ENCODE measurements around the gene RUFY4.

RUFY4 gene

DNA sequence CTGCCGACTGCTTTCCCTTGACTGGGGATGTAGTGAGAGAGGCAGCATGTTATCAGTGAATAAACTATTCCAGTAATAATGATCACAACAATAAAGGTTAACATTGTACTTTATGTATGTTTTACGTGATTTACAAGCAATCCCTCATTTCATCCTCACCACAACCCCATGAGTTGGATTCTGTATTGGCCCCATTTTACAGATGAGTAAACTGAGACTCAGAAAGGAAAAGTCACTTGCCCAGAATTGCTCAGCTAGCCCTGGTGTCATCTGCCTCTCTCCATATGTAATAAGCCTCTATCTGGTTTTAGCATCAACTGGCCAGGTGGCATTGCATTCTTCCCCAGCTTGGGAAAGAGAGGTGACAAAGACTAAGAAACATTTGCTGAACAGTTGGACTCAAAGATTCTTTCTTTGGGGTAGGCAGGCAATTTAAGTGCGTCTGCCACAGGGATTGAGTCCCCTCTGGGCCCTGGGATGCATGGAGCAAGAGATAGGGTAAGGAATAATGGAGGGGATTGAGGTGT lies 58.9 kb downstream of the RUFY4 start:
- DNase-seq (ENCODE audit: low read depth, low spot score), result no peak
- H3K9me3 ChIP-seq (ENCODE audit: control insufficient read depth, insufficient read depth, low read length), result no peaks in the 10 kb centered on the region
- H3K27ac ChIP-seq (ENCODE audit: low read length), result no peak overlapping the region
- H3K4me1 ChIP-seq (ENCODE audit: control insufficient read depth, insufficient read depth, low read length), result no peaks in the 10 kb centered on the region
- WGBS (ENCODE audit: insufficient coverage, insufficient read length), result no CpG with 5 or more reads among the region's 3 CpGs
- no peaks in the 10 kb centered on the region for H3K36me3 ChIP-seq (ENCODE audit: control insufficient read depth, insufficient read depth, low read length)
- no peak overlapping the region for H3K4me3 ChIP-seq (ENCODE audit: low read length)
- no peaks in the 10 kb centered on the region for H3K27me3 ChIP-seq (ENCODE audit: control insufficient read depth, insufficient read depth, low read length)

DNA sequence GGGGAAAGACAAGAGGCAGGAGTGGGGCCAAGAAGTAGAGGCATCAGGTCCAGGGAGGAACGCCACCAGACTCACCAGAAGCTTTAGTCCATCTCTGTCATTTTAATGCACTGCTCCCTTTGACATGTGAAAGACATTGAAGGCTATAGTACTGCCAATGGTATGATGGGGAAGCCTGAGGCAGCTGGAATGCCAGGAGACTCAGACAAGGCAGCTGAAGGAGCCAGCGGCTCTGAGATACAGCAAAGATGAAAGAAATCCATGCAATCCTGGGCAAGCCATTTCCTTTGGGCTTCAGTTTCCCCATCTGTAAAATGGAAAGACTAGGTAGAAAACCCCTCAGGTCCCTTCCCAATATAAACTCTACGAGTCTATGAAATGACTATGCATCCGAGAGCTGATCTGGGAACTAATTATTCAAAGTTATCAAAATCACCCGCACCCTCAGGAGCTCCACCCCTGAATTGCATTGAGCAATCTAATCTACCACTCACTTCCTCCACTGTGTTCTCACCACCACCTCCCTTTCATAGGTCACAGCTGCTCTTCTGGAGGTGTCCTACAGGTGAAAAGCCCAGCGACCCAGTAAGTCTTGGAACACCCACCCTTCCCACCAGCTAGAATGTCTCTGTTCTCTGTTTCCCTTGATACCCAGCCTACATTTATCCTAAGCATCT lies 59.9 kb downstream of the RUFY4 start:
- Histone ChIP-seq H3K27me3 (ENCODE audit: control insufficient read depth, insufficient read depth, low read length) (no peaks in the 10 kb centered on the region), H3K9me3 (ENCODE audit: control insufficient read depth, insufficient read depth, low read length) (no peaks in the 10 kb centered on the region), H3K4me1 (ENCODE audit: control insufficient read depth, insufficient read depth, low read length) (no peaks in the 10 kb centered on the region), H3K36me3 (ENCODE audit: control insufficient read depth, insufficient read depth, low read length) (no peaks in the 10 kb centered on the region), H3K27ac (ENCODE audit: low read length) (no peak overlapping the region), H3K4me3 (ENCODE audit: low read length) (no peak overlapping the region)
- no CpG with 5 or more reads among the region's 6 CpGs for WGBS (ENCODE audit: insufficient coverage, insufficient read length)
- DNase-seq (ENCODE audit: low read depth, low spot score), result no peak

DNA sequence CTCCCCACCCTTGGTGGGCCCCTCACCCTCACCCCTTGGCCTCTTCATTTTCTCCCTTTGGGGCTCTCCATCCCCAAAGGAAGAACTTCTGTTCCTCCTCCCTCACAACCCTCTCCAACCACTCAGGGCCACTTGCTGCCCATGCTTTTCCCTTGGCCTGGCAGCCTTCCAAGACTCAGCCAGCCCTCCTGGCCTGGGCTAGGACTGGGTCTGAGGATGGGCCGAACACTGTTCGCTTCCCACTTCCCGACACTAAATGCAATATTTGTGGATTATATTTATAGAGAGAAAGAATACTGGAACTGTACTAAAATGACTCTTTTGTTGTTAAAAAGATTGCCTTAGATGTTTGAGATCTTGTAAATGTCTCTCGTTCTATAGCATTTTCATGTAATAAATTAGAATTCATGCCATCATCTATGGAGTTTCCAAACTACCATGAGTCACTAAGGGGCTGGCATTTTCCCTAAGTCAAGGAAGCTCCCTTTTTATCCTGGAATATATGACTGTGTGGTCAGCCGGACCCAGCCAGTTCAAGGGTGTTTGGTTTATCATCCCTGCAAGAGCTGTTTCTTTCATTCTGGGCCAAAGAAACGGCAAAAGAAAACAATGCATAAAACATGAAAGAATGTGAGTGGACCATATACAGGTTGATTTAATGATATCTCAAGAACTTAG lies 60.5 kb downstream of the RUFY4 start:
- H3K4me1 ChIP-seq (ENCODE audit: control insufficient read depth, insufficient read depth, low read length), result no peaks in the 10 kb centered on the region
- H3K36me3 ChIP-seq (ENCODE audit: control insufficient read depth, insufficient read depth, low read length), result no peaks in the 10 kb centered on the region
- no peak overlapping the region for H3K27ac ChIP-seq (ENCODE audit: low read length)
- H3K4me3 ChIP-seq (ENCODE audit: low read length), result no peak overlapping the region
- H3K9me3 ChIP-seq (ENCODE audit: control insufficient read depth, insufficient read depth, low read length), result no peaks in the 10 kb centered on the region
- H3K27me3 ChIP-seq (ENCODE audit: control insufficient read depth, insufficient read depth, low read length), result no peaks in the 10 kb centered on the region
- WGBS (ENCODE audit: insufficient coverage, insufficient read length), result no CpG with 5 or more reads among the region's 6 CpGs
- DNase-seq (ENCODE audit: low read depth, low spot score), result no peak

DNA sequence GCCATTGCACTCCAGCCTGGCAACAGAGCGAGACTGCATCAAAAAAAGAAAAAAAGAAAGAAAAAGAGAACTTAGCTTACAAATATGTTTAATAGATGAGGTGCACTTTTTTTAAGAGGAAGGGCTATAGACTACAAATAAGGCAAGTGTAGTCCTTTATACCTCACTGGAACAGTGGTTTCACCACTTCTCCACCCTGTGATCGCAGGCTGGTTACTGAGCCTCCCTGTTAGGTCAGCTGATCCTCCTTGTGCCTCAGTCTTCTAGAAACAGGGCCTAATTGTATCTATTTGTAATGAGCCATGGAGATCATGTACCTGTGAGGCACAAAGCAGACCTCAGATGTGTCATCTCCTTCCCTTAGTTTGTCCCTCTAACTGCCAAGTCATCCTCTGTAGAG lies 61.3 kb downstream of the RUFY4 start:
- Histone ChIP-seq H3K27me3 (ENCODE audit: control insufficient read depth, insufficient read depth, low read length) (no peaks in the 10 kb centered on the region), H3K4me1 (ENCODE audit: control insufficient read depth, insufficient read depth, low read length) (no peaks in the 10 kb centered on the region), H3K4me3 (ENCODE audit: low read length) (no peak overlapping the region), H3K27ac (ENCODE audit: low read length) (no peak overlapping the region), H3K9me3 (ENCODE audit: control insufficient read depth, insufficient read depth, low read length) (no peaks in the 10 kb centered on the region), H3K36me3 (ENCODE audit: control insufficient read depth, insufficient read depth, low read length) (no peaks in the 10 kb centered on the region)
- DNase-seq (ENCODE audit: low read depth, low spot score), result no peak
- no CpG with 5 or more reads among the region's 2 CpGs for WGBS (ENCODE audit: insufficient coverage, insufficient read length)

DNA sequence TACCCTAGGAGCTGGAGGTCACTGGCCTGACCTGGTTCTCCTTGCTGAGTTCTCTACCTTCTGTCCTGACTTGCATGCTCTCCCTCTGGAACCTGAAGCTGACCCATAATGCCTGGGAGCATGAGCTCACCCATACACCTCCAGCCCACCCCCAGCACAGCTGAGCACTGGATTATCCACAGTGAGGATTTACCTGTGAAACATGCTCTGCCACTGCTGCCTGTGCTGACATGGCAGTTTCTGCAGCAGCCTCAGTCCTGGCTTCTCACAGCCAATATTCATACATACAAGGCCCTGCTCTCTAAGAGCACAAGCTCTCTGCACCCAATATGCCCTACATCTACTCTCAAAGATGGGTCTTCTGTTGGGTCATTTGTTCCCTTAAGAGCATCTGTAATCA lies 61.8 kb downstream of the RUFY4 start:
- no peaks in the 10 kb centered on the region for H3K27me3 ChIP-seq (ENCODE audit: control insufficient read depth, insufficient read depth, low read length)
- H3K9me3 ChIP-seq (ENCODE audit: control insufficient read depth, insufficient read depth, low read length), result no peaks in the 10 kb centered on the region
- H3K4me3 ChIP-seq (ENCODE audit: low read length), result no peak overlapping the region
- DNase-seq (ENCODE audit: low read depth, low spot score), result no peak
- no peaks in the 10 kb centered on the region for H3K4me1 ChIP-seq (ENCODE audit: control insufficient read depth, insufficient read depth, low read length)
- H3K36me3 ChIP-seq (ENCODE audit: control insufficient read depth, insufficient read depth, low read length), result no peaks in the 10 kb centered on the region
- H3K27ac ChIP-seq (ENCODE audit: low read length), result no peak overlapping the region

DNA sequence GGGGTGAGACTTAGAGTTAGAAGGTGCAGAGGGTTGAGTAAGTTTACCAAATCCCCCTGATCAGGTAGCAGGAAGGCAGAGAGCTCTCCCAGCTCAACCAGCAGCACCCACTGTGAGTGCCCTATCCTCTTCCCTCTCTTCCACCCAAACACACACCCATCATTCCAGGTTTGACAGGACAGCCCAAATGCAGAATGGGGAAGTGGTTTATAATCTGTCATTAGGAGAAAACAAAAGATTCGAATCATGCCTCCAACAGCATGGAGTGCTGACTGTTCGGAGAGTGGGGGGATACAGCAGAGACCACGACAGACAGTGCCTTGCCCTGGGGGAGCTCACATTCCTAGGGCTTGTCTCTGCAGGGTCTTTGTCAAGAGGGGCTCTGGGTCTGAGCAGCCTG lies 68.5 kb downstream of the RUFY4 start:
- Histone ChIP-seq H3K9me3 (ENCODE audit: control insufficient read depth, insufficient read depth, low read length) (no peaks in the 10 kb centered on the region), H3K27ac (ENCODE audit: low read length) (no peak overlapping the region), H3K36me3 (ENCODE audit: control insufficient read depth, insufficient read depth, low read length) (no peaks in the 10 kb centered on the region), H3K4me1 (ENCODE audit: control insufficient read depth, insufficient read depth, low read length) (no peaks in the 10 kb centered on the region), H3K27me3 (ENCODE audit: control insufficient read depth, insufficient read depth, low read length) (no peaks in the 10 kb centered on the region), H3K4me3 (ENCODE audit: low read length) (no peak overlapping the region)
- no peak for DNase-seq (ENCODE audit: low read depth, low spot score)
- no CpG with 5 or more reads among the region's 3 CpGs for WGBS (ENCODE audit: insufficient coverage, insufficient read length)

DNA sequence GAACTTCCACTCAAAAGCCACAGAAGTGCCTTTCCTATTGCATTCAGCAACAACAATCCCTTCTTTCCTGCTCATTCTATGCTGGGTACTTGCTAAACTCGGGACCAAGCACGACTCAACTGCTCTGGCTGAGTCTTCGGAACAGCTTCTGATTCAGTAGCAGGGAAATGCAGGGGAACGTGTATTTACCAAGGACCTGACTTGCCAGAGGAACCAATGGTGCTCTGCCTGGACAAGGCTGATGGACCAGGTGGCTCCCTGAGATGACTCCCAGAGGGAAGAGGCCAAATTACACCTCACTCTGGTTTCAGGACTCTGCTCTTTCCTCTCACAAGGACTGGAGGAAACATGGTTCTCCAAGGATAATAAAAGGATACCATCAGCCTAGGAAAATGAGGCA lies 69.0 kb downstream of the RUFY4 start:
- Histone ChIP-seq H3K9me3 (ENCODE audit: control insufficient read depth, insufficient read depth, low read length) (no peaks in the 10 kb centered on the region), H3K27ac (ENCODE audit: low read length) (no peak overlapping the region), H3K4me3 (ENCODE audit: low read length) (no peak overlapping the region), H3K36me3 (ENCODE audit: control insufficient read depth, insufficient read depth, low read length) (no peaks in the 10 kb centered on the region), H3K4me1 (ENCODE audit: control insufficient read depth, insufficient read depth, low read length) (no peaks in the 10 kb centered on the region), H3K27me3 (ENCODE audit: control insufficient read depth, insufficient read depth, low read length) (no peaks in the 10 kb centered on the region)
- WGBS (ENCODE audit: insufficient coverage, insufficient read length), result no CpG with 5 or more reads among the region's 4 CpGs
- no peak for DNase-seq (ENCODE audit: low read depth, low spot score)
